Measurements from ENCODE around the gene CKMT1B.
"Not testable (repeated sequence)": the region's sequence is repeated elsewhere in the genome, so short reads cannot be mapped to it uniquely, and the experiment has no call there.

Gene CKMT1B

GRCh38 chr15:43593328-43594190 is at the start of gene CKMT1B:
TSS of gene CKMT1B (plus strand) at chr15:43594027. CDS start at chr15:43594219, 192 bp downstream.
- not testable (repeated sequence) for H3K27me3 ChIP-seq (ENCODE audit: control insufficient read depth in 2 of 2, insufficient read depth in 2 of 2, low read length in 2 of 2); H3K27ac ChIP-seq (ENCODE audit: low read depth in 2 of 2, low read length in 2 of 2); H3K9ac ChIP-seq (ENCODE audit: low read depth in 1 of 2, low read length in 2 of 2); H3K4me1 ChIP-seq (ENCODE audit: control insufficient read depth in 2 of 2, insufficient read depth in 2 of 2, low read length in 2 of 2); H3K4me3 ChIP-seq (ENCODE audit: low read length in 2 of 2); H3K9me3 ChIP-seq (ENCODE audit: control insufficient read depth in 2 of 2, low read length in 2 of 2); H3K36me3 ChIP-seq (ENCODE audit: control insufficient read depth in 2 of 2, insufficient read depth in 2 of 2, low read length in 2 of 2)

GRCh38 chr15:43544266-43544665 is 49.6 kb upstream of the CKMT1B start:
- Histone ChIP-seq H3K9ac (ENCODE audit: low read depth in 1 of 2, low read length in 2 of 2) (no peak overlapping the region), H3K36me3 (ENCODE audit: control insufficient read depth in 2 of 2, insufficient read depth in 2 of 2, low read length in 2 of 2) (peaks cover 0 to 9% of the 10 kb centered on the region in 2 donors), H3K9me3 (ENCODE audit: control insufficient read depth in 2 of 2, low read length in 2 of 2) (peaks cover 2 to 5% of the 10 kb centered on the region in 2 donors), H3K4me3 (ENCODE audit: low read length in 2 of 2) (no peak overlapping the region), H3K27ac (ENCODE audit: low read depth in 2 of 2, low read length in 2 of 2) (no peak overlapping the region), H3K4me1 (ENCODE audit: control insufficient read depth in 2 of 2, insufficient read depth in 2 of 2, low read length in 2 of 2) (no peaks in the 10 kb centered on the region), H3K27me3 (ENCODE audit: control insufficient read depth in 2 of 2, insufficient read depth in 2 of 2, low read length in 2 of 2) (no peaks in the 10 kb centered on the region)

GRCh38 chr15:43545426-43545825 is 48.4 kb upstream of the CKMT1B start:
- H3K4me1 ChIP-seq (ENCODE audit: control insufficient read depth in 2 of 2, insufficient read depth in 2 of 2, low read length in 2 of 2): no peaks in the 10 kb centered on the region
- H3K27me3 ChIP-seq (ENCODE audit: control insufficient read depth in 2 of 2, insufficient read depth in 2 of 2, low read length in 2 of 2): no peaks in the 10 kb centered on the region
- peaks cover 0 to 7% of the 10 kb centered on the region in 2 donors for H3K36me3 ChIP-seq (ENCODE audit: control insufficient read depth in 2 of 2, insufficient read depth in 2 of 2, low read length in 2 of 2)
- H3K27ac ChIP-seq (ENCODE audit: low read depth in 2 of 2, low read length in 2 of 2): no peak overlapping the region
- H3K9ac ChIP-seq (ENCODE audit: low read depth in 1 of 2, low read length in 2 of 2): no peak overlapping the region
- H3K4me3 ChIP-seq (ENCODE audit: low read length in 2 of 2): no peak overlapping the region
- peaks cover 2 to 5% of the 10 kb centered on the region in 2 donors for H3K9me3 ChIP-seq (ENCODE audit: control insufficient read depth in 2 of 2, low read length in 2 of 2)

- Histone ChIP-seq H3K27me3 (ENCODE audit: control insufficient read depth in 2 of 2, insufficient read depth in 2 of 2, low read length in 2 of 2) (no peaks in the 10 kb centered on the region), H3K9me3 (ENCODE audit: control insufficient read depth in 2 of 2, low read length in 2 of 2) (peaks cover 2 to 5% of the 10 kb centered on the region in 2 donors), H3K27ac (ENCODE audit: low read depth in 2 of 2, low read length in 2 of 2) (no peak overlapping the region), H3K36me3 (ENCODE audit: control insufficient read depth in 2 of 2, insufficient read depth in 2 of 2, low read length in 2 of 2) (peaks cover 0 to 7% of the 10 kb centered on the region in 2 donors), H3K4me3 (ENCODE audit: low read length in 2 of 2) (no peak overlapping the region), H3K4me1 (ENCODE audit: control insufficient read depth in 2 of 2, insufficient read depth in 2 of 2, low read length in 2 of 2) (no peaks in the 10 kb centered on the region), H3K9ac (ENCODE audit: low read depth in 1 of 2, low read length in 2 of 2) (no peak overlapping the region)
These were observed 46.3 kb upstream of the CKMT1B start for GRCh38 chr15:43547539-43547938.

GRCh38 chr15:43550527-43551363 is 43.1 kb upstream of the CKMT1B start:
- peaks cover 2 to 5% of the 10 kb centered on the region in 2 donors for H3K9me3 ChIP-seq (ENCODE audit: control insufficient read depth in 2 of 2, low read length in 2 of 2)
- H3K36me3 ChIP-seq (ENCODE audit: control insufficient read depth in 2 of 2, insufficient read depth in 2 of 2, low read length in 2 of 2): peaks cover 0 to 7% of the 10 kb centered on the region in 2 donors
- no peaks in the 10 kb centered on the region for H3K27me3 ChIP-seq (ENCODE audit: control insufficient read depth in 2 of 2, insufficient read depth in 2 of 2, low read length in 2 of 2)
- H3K4me1 ChIP-seq (ENCODE audit: control insufficient read depth in 2 of 2, insufficient read depth in 2 of 2, low read length in 2 of 2): no peaks in the 10 kb centered on the region
- no peak overlapping the region for H3K9ac ChIP-seq (ENCODE audit: low read depth in 1 of 2, low read length in 2 of 2)
- no peak overlapping the region for H3K4me3 ChIP-seq (ENCODE audit: low read length in 2 of 2)
- H3K27ac ChIP-seq (ENCODE audit: low read depth in 2 of 2, low read length in 2 of 2): no peak overlapping the region

- Histone ChIP-seq H3K36me3 (ENCODE audit: control insufficient read depth in 2 of 2, insufficient read depth in 2 of 2, low read length in 2 of 2) (peaks cover 0 to 3% of the 10 kb centered on the region in 2 donors), H3K27me3 (ENCODE audit: control insufficient read depth in 2 of 2, insufficient read depth in 2 of 2, low read length in 2 of 2) (no peaks in the 10 kb centered on the region), H3K4me3 (ENCODE audit: low read length in 2 of 2) (no peak overlapping the region), H3K4me1 (ENCODE audit: control insufficient read depth in 2 of 2, insufficient read depth in 2 of 2, low read length in 2 of 2) (no peaks in the 10 kb centered on the region), H3K9ac (ENCODE audit: low read depth in 1 of 2, low read length in 2 of 2) (no peak overlapping the region), H3K9me3 (ENCODE audit: control insufficient read depth in 2 of 2, low read length in 2 of 2) (peaks cover 2 to 5% of the 10 kb centered on the region in 2 donors), H3K27ac (ENCODE audit: low read depth in 2 of 2, low read length in 2 of 2) (no peak overlapping the region)
These were observed 41.6 kb upstream of the CKMT1B start for GRCh38 chr15:43552256-43552655.

- no peak overlapping the region for H3K9ac ChIP-seq (ENCODE audit: low read depth in 1 of 2, low read length in 2 of 2)
- H3K36me3 ChIP-seq (ENCODE audit: control insufficient read depth in 2 of 2, insufficient read depth in 2 of 2, low read length in 2 of 2): no peaks in the 10 kb centered on the region
- no peak overlapping the region for H3K4me3 ChIP-seq (ENCODE audit: low read length in 2 of 2)
- H3K9me3 ChIP-seq (ENCODE audit: control insufficient read depth in 2 of 2, low read length in 2 of 2): no peaks in the 10 kb centered on the region
- no peaks in the 10 kb centered on the region for H3K4me1 ChIP-seq (ENCODE audit: control insufficient read depth in 2 of 2, insufficient read depth in 2 of 2, low read length in 2 of 2)
- no peaks in the 10 kb centered on the region for H3K27me3 ChIP-seq (ENCODE audit: control insufficient read depth in 2 of 2, insufficient read depth in 2 of 2, low read length in 2 of 2)
- no peak overlapping the region for H3K27ac ChIP-seq (ENCODE audit: low read depth in 2 of 2, low read length in 2 of 2)
These were observed 40.8 kb upstream of the CKMT1B start for GRCh38 chr15:43552986-43553385.

GRCh38 chr15:43562753-43563152 is 31.1 kb upstream of the CKMT1B start:
- not testable (repeated sequence) for H3K9me3 ChIP-seq (ENCODE audit: control insufficient read depth in 2 of 2, low read length in 2 of 2); H3K4me1 ChIP-seq (ENCODE audit: control insufficient read depth in 2 of 2, insufficient read depth in 2 of 2, low read length in 2 of 2); H3K27me3 ChIP-seq (ENCODE audit: control insufficient read depth in 2 of 2, insufficient read depth in 2 of 2, low read length in 2 of 2); H3K9ac ChIP-seq (ENCODE audit: low read depth in 1 of 2, low read length in 2 of 2); H3K4me3 ChIP-seq (ENCODE audit: low read length in 2 of 2); H3K27ac ChIP-seq (ENCODE audit: low read depth in 2 of 2, low read length in 2 of 2); H3K36me3 ChIP-seq (ENCODE audit: control insufficient read depth in 2 of 2, insufficient read depth in 2 of 2, low read length in 2 of 2)

GRCh38 chr15:43563793-43564192 is 30.0 kb upstream of the CKMT1B start:
- not testable (repeated sequence) for H3K36me3 ChIP-seq (ENCODE audit: control insufficient read depth in 2 of 2, insufficient read depth in 2 of 2, low read length in 2 of 2); H3K27ac ChIP-seq (ENCODE audit: low read depth in 2 of 2, low read length in 2 of 2)

GRCh38 chr15:43566615-43567014 is 27.2 kb upstream of the CKMT1B start:
- H3K9me3 ChIP-seq (ENCODE audit: control insufficient read depth in 2 of 2, low read length in 2 of 2); H3K27ac ChIP-seq (ENCODE audit: low read depth in 2 of 2, low read length in 2 of 2); H3K36me3 ChIP-seq (ENCODE audit: control insufficient read depth in 2 of 2, insufficient read depth in 2 of 2, low read length in 2 of 2); H3K9ac ChIP-seq (ENCODE audit: low read depth in 1 of 2, low read length in 2 of 2); H3K27me3 ChIP-seq (ENCODE audit: control insufficient read depth in 2 of 2, insufficient read depth in 2 of 2, low read length in 2 of 2); H3K4me3 ChIP-seq (ENCODE audit: low read length in 2 of 2); H3K4me1 ChIP-seq (ENCODE audit: control insufficient read depth in 2 of 2, insufficient read depth in 2 of 2, low read length in 2 of 2): not testable (repeated sequence)

More at GRCh38 chr15:43563793-43564192, 30.0 kb upstream of the CKMT1B start:
- H3K4me3 ChIP-seq (ENCODE audit: low read length in 2 of 2); H3K9ac ChIP-seq (ENCODE audit: low read depth in 1 of 2, low read length in 2 of 2); H3K27me3 ChIP-seq (ENCODE audit: control insufficient read depth in 2 of 2, insufficient read depth in 2 of 2, low read length in 2 of 2); H3K9me3 ChIP-seq (ENCODE audit: control insufficient read depth in 2 of 2, low read length in 2 of 2); H3K4me1 ChIP-seq (ENCODE audit: control insufficient read depth in 2 of 2, insufficient read depth in 2 of 2, low read length in 2 of 2): not testable (repeated sequence)
